SK-N-SH treated with all-trans-retinoic acid at 6 μM for 48 hours (cell line): Measurements from ENCODE around the gene C1QTNF2.

Experiments
- ATAC-seq: fragments of 200-7000 bp; cut with Tn5 transposase; 3 replicates; pipeline ENCODE4 v1.9.1; 2020; ENCODE audit warnings: mild to moderate bottlenecking, moderate library complexity
- BACH2 ChIP-seq: fragments of 250-450 bp; sonication (Bioruptor Pico); IDR thresholded peaks from 2 replicates; pipeline ENCODE4 v1.9.0; 2021; ENCODE audit warnings: mild to moderate bottlenecking, borderline replicate concordance
- CSDC2 ChIP-seq: fragments of 250-450 bp; sonication (Bioruptor Pico); IDR thresholded peaks from 2 replicates; pipeline ENCODE4 v1.5.0; 2020; ENCODE audit warnings: mild to moderate bottlenecking, moderate library complexity
- ESRRG ChIP-seq: fragments of 250-450 bp; sonication (Bioruptor Pico); IDR thresholded peaks from 2 replicates; pipeline ENCODE4 v1.6.1; 2021; ENCODE audit warnings: mild to moderate bottlenecking
- ISL1 ChIP-seq: fragments of 250-450 bp; sonication (Bioruptor Pico); IDR thresholded peaks from 2 replicates; pipeline ENCODE4 v2.1.2; 2022; ENCODE audit warnings: mild to moderate bottlenecking, moderate library complexity
- PPARA ChIP-seq: fragments of 250-450 bp; sonication (Bioruptor Pico); IDR thresholded peaks from 2 replicates; pipeline ENCODE4 v1.5.0; 2020; ENCODE audit warnings: mild to moderate bottlenecking, borderline replicate concordance
- SNAI2 ChIP-seq: fragments of 250-450 bp; sonication (Bioruptor Pico); IDR thresholded peaks from 2 replicates; pipeline ENCODE4 v1.5.0; 2020; ENCODE audit warnings: mild to moderate bottlenecking, moderate library complexity
- TCF4 ChIP-seq: fragments of 250-450 bp; sonication (Bioruptor Pico); IDR thresholded peaks from 2 replicates; pipeline ENCODE4 v1.8.0; 2021; ENCODE audit warnings: mild to moderate bottlenecking, moderate library complexity, borderline replicate concordance
- TOX ChIP-seq: fragments of 250-450 bp; sonication (Bioruptor Pico); IDR thresholded peaks from 2 replicates; pipeline ENCODE4 v1.8.0; 2021; ENCODE audit warnings: mild to moderate bottlenecking, moderate library complexity, borderline replicate concordance
- ZFP3 ChIP-seq: fragments of 250-450 bp; sonication (Bioruptor Pico); IDR thresholded peaks from 2 replicates; pipeline ENCODE4 v1.5.0; 2020; ENCODE audit warnings: mild to moderate bottlenecking, moderate library complexity
- ZFP30 ChIP-seq: fragments of 450-650 bp; formaldehyde crosslinking; IDR thresholded peaks from 2 replicates; pipeline ENCODE4 v1.5.0; 2022; ENCODE audit warnings: mild to moderate bottlenecking, moderate library complexity
- ZNF565 ChIP-seq: fragments of 450-650 bp; formaldehyde crosslinking; conservative IDR thresholded peaks from 2 replicates; pipeline ENCODE4 v1.5.0; 2020; ENCODE audit warnings: low read depth, mild to moderate bottlenecking, moderate library complexity
- ZNF70 ChIP-seq: fragments of 450-650 bp; formaldehyde crosslinking; IDR thresholded peaks from 2 replicates; pipeline ENCODE4 v1.5.0; 2020; ENCODE audit warnings: mild to moderate bottlenecking, moderate library complexity
- ZNF8 ChIP-seq: fragments of 450-650 bp; formaldehyde crosslinking; IDR thresholded peaks from 2 replicates; pipeline ENCODE4 v1.5.0; 2020; ENCODE audit warnings: mild to moderate bottlenecking, moderate library complexity
- TF ChIP-seq, protein P1 (sequence below): fragments of 250-450 bp; sonication (Bioruptor Pico); IDR thresholded peaks from 2 replicates; pipeline ENCODE4 v1.5.0; 2020; ENCODE audit warnings: mild to moderate bottlenecking, moderate library complexity
- TF ChIP-seq, protein P2 (sequence below): fragments of 250-450 bp; sonication (Bioruptor Pico); IDR thresholded peaks from 2 replicates; pipeline ENCODE4 v1.5.1; 2020; ENCODE audit warnings: low read depth, mild to moderate bottlenecking, moderate library complexity

The C1QTNF2 gene

GRCh38 chr5:160312960-160313727 is 57.3 kb downstream of the C1QTNF2 start:
- TF ChIP-seq ZFP30 (CRISPR knock-in tag) (no peak), CSDC2 (CRISPR knock-in tag) (no peak)
- TF ChIP-seq, all 23 proteins: peak for 0
- peak; percentile 4; the same call in 2 of the 3 replicates for ATAC-seq

DNA sequence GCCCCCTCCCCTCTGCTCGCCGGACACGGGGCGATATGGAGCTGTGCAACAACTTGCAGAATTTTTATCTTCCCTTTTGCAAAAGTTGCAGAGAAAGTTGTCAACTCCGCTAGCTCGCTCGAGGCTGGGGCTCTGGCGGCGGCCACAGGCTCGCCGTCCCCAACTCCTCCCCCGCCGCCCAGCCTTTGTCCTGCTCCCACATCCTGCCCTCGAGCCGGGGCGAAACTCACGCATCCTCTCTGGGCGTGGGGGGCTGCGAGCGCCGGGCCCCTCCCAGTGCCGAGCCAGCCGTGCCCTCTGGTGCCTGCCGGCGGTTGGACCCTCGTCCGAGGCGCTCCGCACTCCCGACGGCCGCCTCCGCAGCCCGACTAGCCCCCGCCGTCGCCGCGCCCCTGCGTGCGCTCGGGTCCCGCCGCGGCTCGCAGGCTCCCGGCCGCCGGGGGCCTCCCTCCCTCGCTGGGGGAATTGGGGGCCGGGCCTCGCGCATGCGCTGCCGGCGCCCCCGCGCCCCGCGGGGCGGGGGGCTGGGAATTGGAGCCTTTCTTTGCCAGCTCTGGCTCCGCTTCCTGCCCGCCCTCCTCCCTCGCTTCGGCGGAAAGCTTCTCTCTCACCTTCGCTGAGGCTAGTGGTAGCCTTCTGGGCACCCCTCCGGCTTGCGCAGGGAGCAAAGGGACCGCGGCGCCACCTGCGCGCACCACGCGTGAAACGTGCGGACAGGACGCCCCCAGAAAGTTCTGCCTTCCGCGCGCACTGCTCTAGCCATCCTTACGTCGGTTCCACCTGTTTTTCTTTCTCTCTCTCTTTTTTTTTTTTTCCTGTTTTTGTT is 58.1 kb downstream of the C1QTNF2 start, which contains the start of gene CCNJL:
TSS of gene CCNJL (minus strand) at position 431 of the 826 bp plus-strand sequence. CDS start 641 bp downstream, outside the sequence.
- peak; percentile 84 for ATAC-seq
- TF ChIP-seq ZNF8 (CRISPR knock-in tag) (no peak), TOX (CRISPR knock-in tag) (no peak), SNAI2 (CRISPR knock-in tag) (no peak), PPARA (CRISPR knock-in tag) (no peak), BACH2 (CRISPR knock-in tag) (no peak), ZFP30 (CRISPR knock-in tag) (no peak)
- TF ChIP-seq, protein P1, sequence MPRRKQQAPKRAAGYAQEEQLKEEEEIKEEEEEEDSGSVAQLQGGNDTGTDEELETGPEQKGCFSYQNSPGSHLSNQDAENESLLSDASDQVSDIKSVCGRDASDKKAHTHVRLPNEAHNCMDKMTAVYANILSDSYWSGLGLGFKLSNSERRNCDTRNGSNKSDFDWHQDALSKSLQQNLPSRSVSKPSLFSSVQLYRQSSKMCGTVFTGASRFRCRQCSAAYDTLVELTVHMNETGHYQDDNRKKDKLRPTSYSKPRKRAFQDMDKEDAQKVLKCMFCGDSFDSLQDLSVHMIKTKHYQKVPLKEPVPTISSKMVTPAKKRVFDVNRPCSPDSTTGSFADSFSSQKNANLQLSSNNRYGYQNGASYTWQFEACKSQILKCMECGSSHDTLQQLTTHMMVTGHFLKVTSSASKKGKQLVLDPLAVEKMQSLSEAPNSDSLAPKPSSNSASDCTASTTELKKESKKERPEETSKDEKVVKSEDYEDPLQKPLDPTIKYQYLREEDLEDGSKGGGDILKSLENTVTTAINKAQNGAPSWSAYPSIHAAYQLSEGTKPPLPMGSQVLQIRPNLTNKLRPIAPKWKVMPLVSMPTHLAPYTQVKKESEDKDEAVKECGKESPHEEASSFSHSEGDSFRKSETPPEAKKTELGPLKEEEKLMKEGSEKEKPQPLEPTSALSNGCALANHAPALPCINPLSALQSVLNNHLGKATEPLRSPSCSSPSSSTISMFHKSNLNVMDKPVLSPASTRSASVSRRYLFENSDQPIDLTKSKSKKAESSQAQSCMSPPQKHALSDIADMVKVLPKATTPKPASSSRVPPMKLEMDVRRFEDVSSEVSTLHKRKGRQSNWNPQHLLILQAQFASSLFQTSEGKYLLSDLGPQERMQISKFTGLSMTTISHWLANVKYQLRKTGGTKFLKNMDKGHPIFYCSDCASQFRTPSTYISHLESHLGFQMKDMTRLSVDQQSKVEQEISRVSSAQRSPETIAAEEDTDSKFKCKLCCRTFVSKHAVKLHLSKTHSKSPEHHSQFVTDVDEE: no peak

DNA sequence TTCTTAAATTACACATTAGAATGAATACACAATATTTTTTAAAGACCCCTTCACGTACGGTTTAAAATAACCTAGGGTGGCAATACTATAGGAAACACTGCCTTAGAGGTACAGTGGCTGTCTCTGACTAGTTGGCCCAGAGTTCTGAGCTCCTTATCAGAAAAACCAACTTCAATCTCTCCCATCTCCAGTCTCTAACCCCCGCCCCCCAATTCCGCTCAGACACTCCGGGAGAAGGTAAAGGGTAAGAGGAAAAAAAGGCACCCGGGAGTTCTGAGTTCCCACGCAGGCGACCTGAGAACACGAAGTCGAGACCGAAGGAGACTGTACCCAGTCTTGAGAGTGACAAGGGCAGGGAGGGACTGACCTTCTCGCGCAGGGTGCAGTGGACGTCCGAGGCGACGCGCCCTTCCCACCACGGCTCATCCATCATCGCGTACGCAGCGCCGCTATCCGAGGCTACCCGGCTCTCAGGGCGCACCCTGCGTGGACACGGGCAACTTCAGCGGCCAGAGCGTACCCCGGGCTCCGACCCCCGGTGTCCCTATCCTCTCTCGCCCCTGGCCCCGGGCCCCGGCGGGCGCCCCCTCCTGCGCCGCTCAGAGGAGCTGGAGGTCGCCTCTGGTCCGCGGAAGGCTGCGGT is 58.8 kb downstream of the C1QTNF2 start:
- ATAC-seq: peak; percentile 86
- no peak for TF ChIP-seq ZFP3 (CRISPR knock-in tag)
- no peak for TF ChIP-seq SNAI2 (CRISPR knock-in tag)
- TF ChIP-seq ZNF565 (CRISPR knock-in tag): no peak
- TF ChIP-seq CSDC2 (CRISPR knock-in tag): no peak
- TF ChIP-seq, protein P2, sequence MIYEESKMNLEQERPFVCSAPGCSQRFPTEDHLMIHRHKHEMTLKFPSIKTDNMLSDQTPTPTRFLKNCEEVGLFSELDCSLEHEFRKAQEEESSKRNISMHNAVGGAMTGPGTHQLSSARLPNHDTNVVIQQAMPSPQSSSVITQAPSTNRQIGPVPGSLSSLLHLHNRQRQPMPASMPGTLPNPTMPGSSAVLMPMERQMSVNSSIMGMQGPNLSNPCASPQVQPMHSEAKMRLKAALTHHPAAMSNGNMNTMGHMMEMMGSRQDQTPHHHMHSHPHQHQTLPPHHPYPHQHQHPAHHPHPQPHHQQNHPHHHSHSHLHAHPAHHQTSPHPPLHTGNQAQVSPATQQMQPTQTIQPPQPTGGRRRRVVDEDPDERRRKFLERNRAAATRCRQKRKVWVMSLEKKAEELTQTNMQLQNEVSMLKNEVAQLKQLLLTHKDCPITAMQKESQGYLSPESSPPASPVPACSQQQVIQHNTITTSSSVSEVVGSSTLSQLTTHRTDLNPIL: no peak
- no peak for TF ChIP-seq TOX (CRISPR knock-in tag)
- no peak for TF ChIP-seq ESRRG
- no peak for TF ChIP-seq ZNF70 (CRISPR knock-in tag)
- TF ChIP-seq PPARA (CRISPR knock-in tag): no peak
- TF ChIP-seq, protein P1: no peak
- no peak for TF ChIP-seq ISL1 (CRISPR knock-in tag)

- no peak for ATAC-seq
- TF ChIP-seq BACH2 (CRISPR knock-in tag): no peak
- TF ChIP-seq, protein P1: no peak
- no peak for TF ChIP-seq ZNF8 (CRISPR knock-in tag)
- TF ChIP-seq ZNF565 (CRISPR knock-in tag): no peak
- TF ChIP-seq SNAI2 (CRISPR knock-in tag): no peak
- no peak for TF ChIP-seq ISL1 (CRISPR knock-in tag)
- no peak for TF ChIP-seq TCF4
- TF ChIP-seq, protein P2: no peak
These were observed 59.7 kb downstream of the C1QTNF2 start for GRCh38 chr5:160310552-160311295.
